HG02938 (cell line): ENCODE data around the gene CFDP1.

Experiments used
- ATAC-seq: cut with Tn5 transposase; IDR thresholded peaks from one replicate; pipeline ENCODE4 v1.9.1; 2021; ENCODE audit warnings: mild to moderate bottlenecking, moderate library complexity; ENCODE audit not compliant: unreplicated experiment

The CFDP1 gene

GRCh38 chr16:75377729-75378386, 55.4 kb downstream of the CFDP1 start:
- ATAC-seq = no peak

GRCh38 chr16:75376475-75377161, 56.7 kb downstream of the CFDP1 start:
- ATAC-seq = no peak

GRCh38 chr16:75374388-75374787, 58.9 kb downstream of the CFDP1 start:
- no peak for ATAC-seq

GRCh38 chr16:75372236-75372856, 61.0 kb downstream of the CFDP1 start:
- no peak for ATAC-seq

GRCh38 chr16:75371171-75371570, 62.1 kb downstream of the CFDP1 start:
- no peak for ATAC-seq

- no peak for ATAC-seq
These were observed 69.0 kb downstream of the CFDP1 start for GRCh38 chr16:75364286-75364791.

- ATAC-seq = no peak
These were observed 70.5 kb downstream of the CFDP1 start for GRCh38 chr16:75362846-75363245.

- ATAC-seq = no peak
These were observed 71.4 kb downstream of the CFDP1 start for GRCh38 chr16:75361936-75362335.

GRCh38 chr16:75354170-75354569, 79.1 kb downstream of the CFDP1 start:
- no peak for ATAC-seq

- ATAC-seq = no peak
These were observed 82.1 kb downstream of the CFDP1 start for GRCh38 chr16:75351183-75351582.

GRCh38 chr16:75345711-75346110, 87.6 kb downstream of the CFDP1 start:
- ATAC-seq = no peak

- no peak for ATAC-seq
These were observed 89.4 kb downstream of the CFDP1 start for GRCh38 chr16:75343941-75344340.

GRCh38 chr16:75343286-75343685, 90.0 kb downstream of the CFDP1 start:
- ATAC-seq = no peak

GRCh38 chr16:75342308-75342811, 90.9 kb downstream of the CFDP1 start:
- no peak for ATAC-seq

GRCh38 chr16:75341564-75342307, 91.6 kb downstream of the CFDP1 start:
- no peak for ATAC-seq

- ATAC-seq = no peak
These were observed 92.4 kb downstream of the CFDP1 start for GRCh38 chr16:75340741-75341491.

- ATAC-seq = no peak
These were observed 95.9 kb downstream of the CFDP1 start for GRCh38 chr16:75337430-75337829.

- no peak for ATAC-seq
These were observed 96.8 kb downstream of the CFDP1 start for GRCh38 chr16:75336521-75336920.

- no peak for ATAC-seq
These were observed 99.6 kb downstream of the CFDP1 start for GRCh38 chr16:75333721-75334163.

- no peak for ATAC-seq
These were observed 103.4 kb downstream of the CFDP1 start for GRCh38 chr16:75329943-75330342.
